Caki2 (cell line): ENCODE data around the gene DYNLRB1. TPM values are rescaled to one million over a fixed set of nuclear protein-coding genes. Genes with fewer than 3 reads are reported as not detected.

Experiments used
- DNase-seq: peaks from one replicate; pipeline ENCODE4 v3.0.0-alpha.2; 2015; ENCODE audit warnings: low read depth
- in situ Hi-C: cut with HindIII; loops from 2 replicates; pipeline ENCODE4 v1.10.0; 2016; ENCODE audit warnings: low sequenced_read_pairs, low pct_unique_long_range_greater_than_20kb, mixed read lengths
- total RNA-seq: library from RNA; depleted of rRNA; stranded (reverse); fragments of >200 nt; shearing (Covaris generic); gene quantifications from 2 replicates; pipeline ENCODE4 v1.2.3, GENCODE V29; 2014; ENCODE audit warnings: low replicate concordance; rRNA removed

Gene DYNLRB1
- total RNA-seq, 1 experiment from 2014 or later = 180 TPM

DNA sequence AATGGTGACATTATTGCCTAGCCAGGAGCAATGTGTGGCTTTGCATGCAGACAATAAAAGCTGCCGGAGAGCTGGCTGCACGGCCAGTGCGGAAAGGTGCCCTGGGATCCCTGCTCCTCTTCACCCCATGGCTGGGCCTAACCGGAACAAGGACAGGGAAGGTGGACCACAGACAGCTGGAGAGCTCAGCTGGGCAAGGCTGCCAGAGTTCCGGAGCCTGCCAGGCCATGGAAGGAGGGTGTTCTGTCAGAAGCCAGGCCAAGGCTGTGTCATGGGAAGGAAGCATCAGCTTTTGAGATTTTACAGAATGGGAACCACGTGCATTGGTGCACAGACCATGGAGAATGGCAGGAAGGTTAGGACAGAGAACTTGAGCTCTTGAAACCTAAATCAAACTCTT is 67.3 kb downstream of the DYNLRB1 start:
- no peak for DNase-seq
- in situ Hi-C loops = no loop called here

DNA sequence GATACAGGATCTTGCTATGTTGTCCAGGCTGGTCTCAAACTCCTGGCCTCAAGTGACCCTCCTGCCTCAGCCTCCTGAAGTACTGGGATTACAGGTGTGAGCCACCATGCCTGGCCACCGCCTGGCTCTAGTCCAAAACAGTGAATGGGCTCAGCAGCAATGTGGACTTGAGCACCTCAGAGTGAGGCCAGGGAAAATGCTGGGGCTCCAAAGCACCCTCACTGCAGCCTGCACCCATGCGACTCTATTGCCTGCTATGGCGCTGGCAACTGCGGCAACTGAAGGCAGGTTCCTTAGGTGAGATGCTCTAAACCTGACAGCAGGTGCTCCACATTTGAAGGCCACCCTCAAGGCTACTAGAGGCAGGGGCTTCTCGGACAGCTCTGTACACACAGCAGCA is 68.8 kb downstream of the DYNLRB1 start:
- in situ Hi-C loops = no loop called here
- DNase-seq = no peak

DNA sequence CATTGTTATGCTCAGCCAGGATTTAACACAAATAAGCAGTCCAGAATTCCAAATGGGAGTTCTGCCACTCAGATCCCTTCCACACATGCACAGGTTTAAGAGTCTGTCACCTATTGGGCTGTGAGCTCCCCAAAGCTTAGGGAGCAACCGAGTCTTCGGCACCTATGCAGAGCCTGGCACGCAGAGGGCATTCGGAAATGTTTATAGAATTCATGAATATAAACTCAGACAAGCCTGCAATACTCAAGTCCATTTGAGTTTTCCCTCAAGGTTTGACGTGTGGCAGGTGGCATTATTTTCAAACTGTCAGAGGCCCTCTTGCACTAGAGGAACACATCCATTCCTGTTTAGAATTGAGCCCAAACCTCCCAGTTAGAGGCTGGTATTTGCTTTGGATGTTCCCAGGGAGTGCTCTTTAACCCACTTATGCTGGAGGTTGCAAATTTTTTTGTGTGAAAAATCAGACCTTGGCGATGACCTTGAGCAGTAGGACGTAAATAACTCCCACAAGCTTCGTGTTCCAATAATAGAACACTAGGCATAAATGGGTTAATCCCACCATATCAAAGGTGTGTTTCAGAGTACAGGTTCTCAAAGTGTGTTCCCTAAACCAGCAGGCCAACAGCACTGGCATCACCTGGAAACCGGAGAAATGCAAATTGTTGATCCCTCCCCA is 70.4 kb downstream of the DYNLRB1 start:
- DNase-seq = no peak
- in situ Hi-C loops = no loop called here

Other genes with a start within 250 kb of the DYNLRB1 start
- 247 and 297 TPM in 2 replicates for gene AHCY, start 213.1 kb upstream of the DYNLRB1 start, total RNA-seq
- 44.3 and 50.8 TPM in 2 replicates for gene ITCH, start 153.1 kb upstream of the DYNLRB1 start, total RNA-seq
- gene MAP1LC3A, start 42.3 kb downstream of the DYNLRB1 start, total RNA-seq = not detected in 2 replicates
- gene PIGU, start 160.7 kb downstream of the DYNLRB1 start, total RNA-seq = 26.0 and 33.8 TPM in 2 replicates
- gene TP53INP2, start 187.9 kb downstream of the DYNLRB1 start, total RNA-seq = 0.20 and 0.84 TPM in 2 replicates